GM18511 (cell line): ENCODE results near the gene TRDN.
"Not testable (repeated sequence)": the region's sequence is repeated elsewhere in the genome, so short reads cannot be mapped to it uniquely, and the experiment has no call there.

Source experiments
- ATAC-seq: cut with Tn5 transposase; IDR thresholded peaks from one replicate; pipeline ENCODE4 v1.9.1; 2021; ENCODE audit warnings: mild to moderate bottlenecking, moderate library complexity; ENCODE audit not compliant: unreplicated experiment

The TRDN gene

GRCh38 chr6:123509112-123509511 lies 127.6 kb downstream of the TRDN start:
- no peak for ATAC-seq

DNA sequence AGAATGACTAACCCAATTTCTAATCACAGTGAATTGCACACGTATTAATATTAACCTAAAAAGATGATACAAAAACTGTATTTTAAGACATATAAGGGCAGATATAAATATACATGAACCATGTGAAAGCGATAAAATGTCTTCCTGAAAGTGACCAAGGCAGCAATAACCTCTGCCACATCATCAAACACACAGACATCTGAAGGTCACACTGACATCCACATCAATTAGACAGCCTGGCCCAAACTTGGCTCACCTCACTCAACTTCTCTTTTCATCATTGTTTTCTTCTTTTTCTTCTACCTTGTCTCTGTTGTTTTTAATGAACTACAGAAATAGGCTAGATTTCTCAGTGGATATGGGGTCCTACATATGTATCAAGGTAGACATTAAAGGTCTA lies 128.5 kb downstream of the TRDN start:
- no peak for ATAC-seq

DNA sequence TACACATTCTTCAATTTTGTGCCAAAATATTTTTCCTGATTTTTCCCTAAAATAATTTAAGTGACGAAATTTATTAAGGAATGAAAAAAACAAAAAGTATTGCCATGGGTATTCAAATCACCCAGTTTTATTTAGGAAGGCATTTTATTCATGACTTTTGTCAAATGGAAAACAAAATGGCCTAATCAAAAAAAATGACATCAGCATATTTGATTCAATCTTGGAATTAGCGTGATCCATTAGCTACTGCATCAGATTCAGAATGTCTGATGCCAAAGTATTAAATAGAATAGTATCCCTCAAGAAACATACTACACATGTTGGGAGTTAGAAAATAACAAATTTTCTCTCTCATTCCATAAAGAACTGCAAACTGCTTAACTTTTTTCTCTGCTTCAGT lies 129.2 kb downstream of the TRDN start:
- ATAC-seq = no peak

DNA sequence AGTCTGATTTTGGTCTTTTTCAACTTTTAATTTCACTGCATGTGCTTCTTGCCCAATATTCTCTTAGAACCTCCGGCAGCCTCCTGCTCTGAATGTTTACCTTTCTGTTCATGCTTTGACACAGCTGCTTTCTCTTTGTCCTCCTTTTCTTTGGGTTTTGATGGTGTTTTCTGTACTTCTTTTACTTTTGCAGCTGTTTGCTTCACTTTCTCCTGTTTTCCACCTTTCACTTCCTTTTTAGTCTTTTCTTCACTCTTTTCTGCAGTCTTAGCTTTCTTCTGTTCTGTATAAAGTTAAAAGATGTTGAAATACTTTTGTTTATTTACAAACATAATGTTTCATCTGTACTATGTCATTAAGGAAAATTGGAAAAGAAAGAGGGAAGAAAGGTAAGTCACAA lies 133.1 kb downstream of the TRDN start:
- no peak for ATAC-seq

DNA sequence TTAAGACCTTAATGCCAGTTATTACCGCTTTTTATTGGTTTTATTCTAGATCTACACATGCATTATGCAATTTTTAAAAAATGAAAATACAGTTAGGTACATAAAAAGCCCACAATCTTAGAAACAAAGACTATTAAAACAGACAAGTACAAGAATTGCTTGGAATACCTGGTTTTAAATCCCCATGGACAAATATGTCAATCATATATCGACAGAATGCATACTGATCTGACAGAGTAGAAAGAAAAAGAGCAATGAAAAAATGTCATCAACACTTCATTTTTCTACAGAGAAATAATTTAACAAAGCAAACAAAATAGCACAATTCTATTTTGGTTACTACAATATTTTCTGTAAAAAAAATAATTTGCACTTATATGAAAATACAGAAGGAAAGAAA lies 139.7 kb downstream of the TRDN start:
- ATAC-seq = no peak

DNA sequence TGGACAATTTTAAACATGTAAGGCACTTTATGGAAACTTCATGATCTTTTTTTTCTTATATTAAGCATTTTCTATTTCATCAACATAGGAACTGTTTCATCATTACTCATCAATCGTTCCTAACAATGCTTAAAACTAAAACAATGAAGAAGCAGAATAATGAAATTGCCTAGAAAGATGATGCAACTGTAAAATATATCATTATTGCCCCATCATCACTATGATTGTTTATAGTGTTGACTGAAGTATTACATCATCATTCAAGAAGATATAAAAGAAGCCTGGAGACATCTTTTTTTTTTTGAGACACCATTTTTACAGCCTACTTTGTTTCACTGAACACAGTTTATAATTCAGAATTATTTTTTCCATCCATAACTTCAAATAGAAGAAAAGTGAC lies 147.2 kb downstream of the TRDN start:
- ATAC-seq = no peak

- no peak for ATAC-seq
Observed at GRCh38 chr6:123480986-123481385, 155.8 kb downstream of the TRDN start.

GRCh38 chr6:123472025-123472702 lies 164.6 kb downstream of the TRDN start:
- ATAC-seq = not testable (repeated sequence)

- ATAC-seq = no peak
Observed at GRCh38 chr6:123467392-123467791, 169.4 kb downstream of the TRDN start.

GRCh38 chr6:123462152-123462551 lies 174.6 kb downstream of the TRDN start:
- ATAC-seq = no peak

DNA sequence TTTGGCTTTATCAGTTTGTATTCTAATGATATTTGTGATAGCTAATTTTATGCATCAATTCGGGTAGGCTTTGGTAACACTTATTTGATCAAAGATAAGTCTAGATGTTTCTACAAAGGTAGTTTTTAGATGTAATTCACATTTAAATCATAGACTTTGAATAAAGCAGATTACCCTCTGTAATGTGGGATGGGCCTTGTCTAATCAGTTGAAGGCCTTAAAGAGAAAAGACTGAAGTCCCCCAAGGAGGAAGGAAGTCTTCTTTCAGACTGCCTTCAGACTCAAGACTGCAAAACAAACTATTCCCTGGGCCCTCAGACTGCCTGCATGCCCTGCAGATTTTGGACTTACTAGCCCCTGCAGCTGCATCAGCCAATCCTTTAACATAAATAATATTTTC lies 178.5 kb downstream of the TRDN start:
- ATAC-seq = no peak

GRCh38 chr6:123456836-123457235 lies 179.9 kb downstream of the TRDN start:
- ATAC-seq = no peak

- no peak for ATAC-seq
Observed at GRCh38 chr6:123454448-123454847, 182.3 kb downstream of the TRDN start.

DNA sequence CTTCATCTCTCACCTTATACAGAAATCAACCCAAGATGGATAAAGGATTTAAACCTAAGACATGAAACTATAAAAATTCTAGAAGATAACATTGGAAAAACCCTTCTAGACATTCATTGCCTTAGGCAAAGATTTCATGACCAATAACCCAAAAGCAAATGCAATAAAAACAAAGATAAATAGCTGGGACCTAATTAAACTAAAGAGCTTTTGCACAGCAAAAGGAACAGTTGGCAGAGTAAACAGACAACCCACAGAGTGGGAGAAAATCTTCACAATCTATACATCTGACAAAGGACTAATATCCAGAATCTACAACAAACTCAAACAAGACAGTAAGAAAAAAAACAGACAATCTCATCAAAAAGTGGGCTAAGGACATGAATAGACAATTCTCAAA lies 183.7 kb downstream of the TRDN start:
- ATAC-seq = not testable (repeated sequence)

GRCh38 chr6:123448306-123448884 lies 188.4 kb downstream of the TRDN start:
- no peak for ATAC-seq

DNA sequence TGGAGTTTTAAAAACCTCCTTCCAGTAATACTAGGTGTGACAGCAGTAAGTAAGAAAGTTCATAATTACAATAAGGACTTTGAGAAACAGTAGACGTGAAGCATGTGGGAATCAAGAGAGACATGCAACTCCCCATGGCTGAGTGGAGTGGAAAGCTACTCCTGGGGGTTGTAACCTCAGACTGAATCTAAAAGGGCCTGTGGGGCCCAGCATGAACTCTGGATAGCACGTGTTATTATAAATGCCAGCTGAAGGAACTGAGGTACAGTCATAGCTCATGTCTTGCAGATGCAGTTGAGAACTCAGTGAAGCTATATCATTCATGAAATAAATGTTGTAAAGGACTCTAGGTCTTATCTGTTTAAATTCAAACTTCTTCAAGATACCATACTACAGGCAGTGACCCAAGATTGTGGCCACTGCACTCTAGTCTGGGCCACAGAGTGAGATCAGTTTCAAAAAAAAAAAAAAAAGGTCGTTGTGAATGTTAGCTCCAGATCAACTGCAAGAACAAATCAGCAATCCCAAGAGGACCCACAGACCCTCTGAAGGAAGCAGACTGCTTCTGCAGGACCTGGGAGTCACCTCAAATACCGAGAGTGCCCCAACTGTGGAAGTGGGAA lies 189.3 kb downstream of the TRDN start:
- no peak for ATAC-seq

DNA sequence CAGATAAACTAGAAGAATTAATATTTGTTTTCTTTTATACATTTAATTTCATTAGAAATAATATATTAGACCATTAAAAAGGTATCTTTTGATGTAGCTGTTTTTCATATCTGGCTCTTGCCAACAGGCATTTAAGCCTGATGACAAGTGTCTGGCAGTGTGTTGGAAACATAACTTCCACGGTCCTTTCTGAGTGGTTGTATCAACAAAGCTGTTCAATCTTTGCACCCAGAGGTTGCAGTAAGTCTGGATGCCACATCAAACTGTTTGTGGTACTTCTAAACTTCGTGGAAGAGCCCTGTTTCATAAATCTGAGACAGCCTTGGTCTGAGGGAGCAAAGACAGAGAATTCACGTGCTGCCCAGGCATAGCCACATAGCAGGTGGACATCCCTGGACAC lies 197.4 kb downstream of the TRDN start:
- ATAC-seq = no peak

DNA sequence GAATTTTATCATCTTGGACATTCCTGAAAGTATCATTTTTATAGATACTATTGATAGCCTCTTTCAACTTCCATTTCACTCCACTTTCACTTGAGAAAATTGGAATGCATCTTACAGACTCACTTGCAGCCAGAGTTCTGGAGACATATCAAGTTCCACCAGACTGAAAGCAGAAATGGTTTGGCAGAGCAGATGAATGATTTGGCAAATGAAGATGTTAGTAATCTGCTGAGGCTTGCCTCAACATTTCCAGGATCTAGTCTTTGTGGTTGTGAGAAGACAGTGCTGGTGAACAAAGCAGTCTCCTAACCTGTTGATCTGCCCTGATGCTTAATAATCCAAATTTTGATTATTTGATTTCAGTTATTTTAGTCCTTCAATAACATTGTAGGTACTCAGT lies 202.6 kb downstream of the TRDN start:
- no peak for ATAC-seq

GRCh38 chr6:123430970-123431369 lies 205.8 kb downstream of the TRDN start:
- ATAC-seq = no peak

- ATAC-seq = no peak
Observed at GRCh38 chr6:123427008-123427407, 209.7 kb downstream of the TRDN start.

- ATAC-seq = no peak
Observed at GRCh38 chr6:123423130-123423529, 213.6 kb downstream of the TRDN start.

GRCh38 chr6:123420512-123420911 lies 216.2 kb downstream of the TRDN start:
- ATAC-seq = no peak

- no peak for ATAC-seq
Observed at GRCh38 chr6:123418071-123418470, 218.7 kb downstream of the TRDN start.
